Measurements from ENCODE around the gene MZT2B. TPM values are rescaled to one million over a fixed set of nuclear protein-coding genes. Genes with fewer than 3 reads are reported as not detected.

The MZT2B gene
- total RNA-seq, 2 donors from 2014 or later = 207 to 259 TPM

Other genes with a start within 250 kb of the MZT2B start
- gene RAB6C, start 202.6 kb upstream of the MZT2B start, total RNA-seq = under 1 TPM in 1 of 2 donors, not detected in 1; 0.18 TPM
- gene POTEF, start 53.0 kb upstream of the MZT2B start, total RNA-seq = not detected
- gene CCDC74B, start 37.1 kb upstream of the MZT2B start, total RNA-seq = under 1 TPM; 0.76 to 0.91 TPM
- 10 to 100 TPM; 20.2 to 24.4 TPM for gene SMPD4, start 660 bp upstream of the MZT2B start, total RNA-seq
- 1 to 10 TPM; 6.0 to 6.7 TPM for gene TUBA3E, start 16.2 kb downstream of the MZT2B start, total RNA-seq
- gene IMP4, start 160.6 kb downstream of the MZT2B start, total RNA-seq = 10 to 100 TPM; 55.0 to 79.3 TPM
- 10 to 100 TPM; 24.2 to 28.0 TPM for gene PTPN18, start 173.8 kb downstream of the MZT2B start, total RNA-seq

Measured in left cardiac atrium (tissue), 2 donors.